GM12892 (cell line): ENCODE results near the gene GRXCR1.

ENCODE experiments used
- POLR2A ChIP-seq: IDR thresholded peaks from 2 replicates; pipeline ENCODE4 v1.6.1; 2011; ENCODE audit warnings: low read depth, low read length, control low read depth
- TAF1 ChIP-seq: IDR thresholded peaks from 2 replicates; pipeline ENCODE4 v1.6.1; 2011; ENCODE audit warnings: low read depth, mild to moderate bottlenecking, control low read depth, low read length, borderline replicate concordance

DNA sequence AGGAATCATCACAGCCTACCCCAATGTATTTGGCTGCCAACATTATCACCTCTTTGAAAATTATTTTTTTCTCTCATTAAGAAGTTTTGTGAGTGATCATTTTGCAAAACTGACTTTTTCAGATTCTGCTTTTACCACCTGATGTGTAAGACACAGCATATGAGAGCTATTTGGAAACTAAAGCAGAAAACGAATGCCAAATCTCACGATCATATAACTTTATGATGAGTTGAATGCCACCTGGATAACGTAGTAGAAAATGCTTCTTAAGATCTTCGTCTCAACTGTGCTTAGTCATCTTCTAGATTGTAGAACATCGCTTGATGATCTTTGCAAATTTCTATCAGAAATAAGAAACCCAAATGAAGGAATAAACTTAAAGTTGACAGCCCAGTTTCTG, 21.3 kb upstream of the GRXCR1 start:
- TF ChIP-seq POLR2A (no peak), TAF1 (no peak)
